HepG2 (cell line): ENCODE measurements around the gene TUBGCP6.

ENCODE experiments used
- CAMTA2 ChIP-seq: sonication (generic); formaldehyde crosslinking; IDR thresholded peaks from 2 replicates; pipeline ENCODE4 v1.4.0; 2020; ENCODE audit warnings: mild to moderate bottlenecking, missing genetic modification reagents, borderline replicate concordance
- TF ChIP-seq, protein P1 (sequence below): sonication (generic); formaldehyde crosslinking; conservative IDR thresholded peaks from 2 replicates; pipeline ENCODE4 v1.8.0; 2022; ENCODE audit warnings: missing genetic modification reagents

DNA sequence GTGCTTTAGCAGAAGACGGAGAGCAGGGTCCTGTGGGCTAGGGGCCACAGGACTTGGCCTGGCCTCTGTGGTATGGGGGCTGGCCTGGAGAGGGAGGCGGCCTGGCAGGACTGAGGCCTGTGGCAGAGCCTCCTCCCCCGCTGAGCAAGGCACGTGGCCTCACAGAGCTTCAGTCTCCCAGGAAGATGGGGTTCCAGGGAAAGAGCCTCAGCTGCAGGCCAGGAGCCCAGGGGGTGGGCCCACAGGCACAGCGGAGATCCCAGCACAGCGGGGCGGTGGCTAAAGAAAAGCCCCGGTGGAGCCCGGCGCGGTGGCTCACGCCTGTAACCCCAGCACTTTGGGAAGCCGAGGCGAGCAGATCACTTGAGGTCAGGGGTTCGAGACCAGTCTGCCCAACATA lies 14.5 kb upstream of the TUBGCP6 start:
- TF ChIP-seq, protein P1, sequence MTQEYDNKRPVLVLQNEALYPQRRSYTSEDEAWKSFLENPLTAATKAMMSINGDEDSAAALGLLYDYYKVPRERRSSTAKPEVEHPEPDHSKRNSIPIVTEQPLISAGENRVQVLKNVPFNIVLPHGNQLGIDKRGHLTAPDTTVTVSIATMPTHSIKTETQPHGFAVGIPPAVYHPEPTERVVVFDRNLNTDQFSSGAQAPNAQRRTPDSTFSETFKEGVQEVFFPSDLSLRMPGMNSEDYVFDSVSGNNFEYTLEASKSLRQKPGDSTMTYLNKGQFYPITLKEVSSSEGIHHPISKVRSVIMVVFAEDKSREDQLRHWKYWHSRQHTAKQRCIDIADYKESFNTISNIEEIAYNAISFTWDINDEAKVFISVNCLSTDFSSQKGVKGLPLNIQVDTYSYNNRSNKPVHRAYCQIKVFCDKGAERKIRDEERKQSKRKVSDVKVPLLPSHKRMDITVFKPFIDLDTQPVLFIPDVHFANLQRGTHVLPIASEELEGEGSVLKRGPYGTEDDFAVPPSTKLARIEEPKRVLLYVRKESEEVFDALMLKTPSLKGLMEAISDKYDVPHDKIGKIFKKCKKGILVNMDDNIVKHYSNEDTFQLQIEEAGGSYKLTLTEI (CRISPR knock-in tag): no peak
- TF ChIP-seq CAMTA2 (CRISPR knock-in tag): no peak
